Neural cell (in vitro differentiated cells): ENCODE measurements around the gene GYPC.

ENCODE experiments used
- POLR2AphosphoS5 ChIP-seq: IDR thresholded peaks from 2 replicates; pipeline ENCODE4 v1.6.1; 2012
- SMC3 ChIP-seq: fragments of 450-650 bp; conservative IDR thresholded peaks from 2 replicates; pipeline ENCODE4 v1.6.1; 2014; ENCODE audit warnings: antibody characterized with exemption, mild to moderate bottlenecking, moderate library complexity; ENCODE audit not compliant: poor library complexity
- TAF1 ChIP-seq: IDR thresholded peaks from 2 replicates; pipeline ENCODE4 v1.6.1; 2012; ENCODE audit warnings: low read depth
- TF ChIP-seq, protein P1 (sequence below): IDR thresholded peaks from 2 replicates; pipeline ENCODE4 v1.6.1; 2012; ENCODE audit warnings: borderline replicate concordance

DNA sequence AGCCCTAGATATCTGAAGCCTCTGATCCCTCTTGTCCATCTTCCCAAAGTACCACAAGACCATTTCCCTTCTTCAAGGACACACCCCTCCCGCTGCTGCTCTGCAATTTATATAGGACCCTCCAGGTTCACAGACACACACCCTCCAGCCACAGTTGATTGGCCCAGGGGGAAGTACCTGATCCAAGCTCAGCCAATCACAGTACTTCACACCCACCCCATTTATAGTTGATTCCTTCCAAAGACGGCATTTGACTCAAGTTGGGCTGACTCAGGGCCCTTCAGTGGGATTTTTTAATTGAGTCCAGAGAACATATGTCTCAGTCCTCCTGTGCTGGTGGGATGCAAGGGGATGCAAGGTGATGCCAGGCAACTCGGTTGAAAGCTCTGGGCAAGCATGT, 59.2 kb downstream of the GYPC start:
- TF ChIP-seq, protein P1, sequence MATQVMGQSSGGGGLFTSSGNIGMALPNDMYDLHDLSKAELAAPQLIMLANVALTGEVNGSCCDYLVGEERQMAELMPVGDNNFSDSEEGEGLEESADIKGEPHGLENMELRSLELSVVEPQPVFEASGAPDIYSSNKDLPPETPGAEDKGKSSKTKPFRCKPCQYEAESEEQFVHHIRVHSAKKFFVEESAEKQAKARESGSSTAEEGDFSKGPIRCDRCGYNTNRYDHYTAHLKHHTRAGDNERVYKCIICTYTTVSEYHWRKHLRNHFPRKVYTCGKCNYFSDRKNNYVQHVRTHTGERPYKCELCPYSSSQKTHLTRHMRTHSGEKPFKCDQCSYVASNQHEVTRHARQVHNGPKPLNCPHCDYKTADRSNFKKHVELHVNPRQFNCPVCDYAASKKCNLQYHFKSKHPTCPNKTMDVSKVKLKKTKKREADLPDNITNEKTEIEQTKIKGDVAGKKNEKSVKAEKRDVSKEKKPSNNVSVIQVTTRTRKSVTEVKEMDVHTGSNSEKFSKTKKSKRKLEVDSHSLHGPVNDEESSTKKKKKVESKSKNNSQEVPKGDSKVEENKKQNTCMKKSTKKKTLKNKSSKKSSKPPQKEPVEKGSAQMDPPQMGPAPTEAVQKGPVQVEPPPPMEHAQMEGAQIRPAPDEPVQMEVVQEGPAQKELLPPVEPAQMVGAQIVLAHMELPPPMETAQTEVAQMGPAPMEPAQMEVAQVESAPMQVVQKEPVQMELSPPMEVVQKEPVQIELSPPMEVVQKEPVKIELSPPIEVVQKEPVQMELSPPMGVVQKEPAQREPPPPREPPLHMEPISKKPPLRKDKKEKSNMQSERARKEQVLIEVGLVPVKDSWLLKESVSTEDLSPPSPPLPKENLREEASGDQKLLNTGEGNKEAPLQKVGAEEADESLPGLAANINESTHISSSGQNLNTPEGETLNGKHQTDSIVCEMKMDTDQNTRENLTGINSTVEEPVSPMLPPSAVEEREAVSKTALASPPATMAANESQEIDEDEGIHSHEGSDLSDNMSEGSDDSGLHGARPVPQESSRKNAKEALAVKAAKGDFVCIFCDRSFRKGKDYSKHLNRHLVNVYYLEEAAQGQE: no peak
- TF ChIP-seq SMC3: no peak
- TF ChIP-seq POLR2AphosphoS5: no peak
- TF ChIP-seq TAF1: no peak
